HCT116 (cell line): ENCODE data around the gene ALOXE3. TPM values are rescaled to one million over a fixed set of nuclear protein-coding genes. Genes with fewer than 3 reads are reported as not detected.
A peak's percentile ranks its signal among the peaks of the same experiment; 100 is the strongest.

Source experiments
- ATAC-seq: fragments of 200-7000 bp; cut with Tn5 transposase; 2 replicates; pipeline ENCODE4 v1.9.1; 2020; ENCODE audit warnings: mild to moderate bottlenecking, moderate library complexity
- BruUV-seq: library from RNA; stranded (reverse); fragments of 400-500 nt; replicated peaks from 2 replicates; lab custom pipeline; 2021; lab: Mats Ljungman, UMichigan
- CTCF ChIA-PET: fragments of 300-600 bp; sonication (Branson Sonifier 250); formaldehyde crosslinking; loops from one replicate; lab custom pipeline; 2021; ENCODE audit warnings: antibody characterized with exemption; lab: Charles Lee
- POLR2A ChIA-PET: fragments of 300-600, 350-600 bp; sonication (Branson Sonifier 250); formaldehyde crosslinking; loops from one replicate; lab custom pipeline; 2021; ENCODE audit warnings: antibody characterized with exemption; lab: Charles Lee
- RAD21 ChIA-PET, 2 experiments: fragments of 300-600 bp; sonication (Branson Sonifier 250); formaldehyde crosslinking; loops; one replicate each; lab custom pipeline; 2023; ENCODE audit warnings: low total read pairs in 2 of 2; ENCODE audit not compliant: uncharacterized antibody in 2 of 2, unreplicated experiment in 2 of 2, low non-redundant PET in 1 of 2; lab: Charles Lee
- DNase-seq: peaks from one replicate; pipeline ENCODE4 v3.0.0-alpha.2; 2010; ENCODE audit warnings: low read depth, low spot score
- H2AFZ ChIP-seq: fragments of 200-600 bp; shearing (Covaris generic), sonication (generic); 2 replicates; pipeline ENCODE4 v1.6.1; 2017; ENCODE audit warnings: low read depth, mixed run types, mixed read lengths, antibody characterized with exemption, low read length; ENCODE audit not compliant: poor library complexity, severe bottlenecking
- H3K27ac ChIP-seq: 2 replicates; pipeline ENCODE4 v1.5.1; 2012; ENCODE audit warnings: low read depth, low read length
- H3K27me3 ChIP-seq: fragments of 200-600 bp; sonication (generic); 2 replicates; pipeline ENCODE4 v1.6.1; 2016; ENCODE audit warnings: mixed run types, low read length, mixed read lengths; ENCODE audit not compliant: insufficient read depth
- H3K36me3 ChIP-seq, 2 experiments: fragments of 200-500 bp in 1 of 2; fragments of 200-600 bp in 1 of 2; sonication (Bioruptor generic) in 1 of 2; sonication (generic) in 1 of 2; 2 replicates each; pipeline versions ENCODE4 v1.5.1 to v1.6.1; 2014 to 2016; ENCODE audit warnings: low read length in 2 of 2, inconsistent platforms in 1 of 2, mixed read lengths in 1 of 2, mixed run types in 1 of 2; ENCODE audit not compliant: insufficient read depth in 2 of 2, control insufficient read depth in 1 of 2
- H3K4me1 ChIP-seq, 2 experiments: fragments of 200-600 bp in 1 of 2; sonication (generic) in 1 of 2; 2 replicates each; pipeline versions ENCODE4 v1.5.1 to v1.6.1; 2012 to 2017; ENCODE audit warnings: low read length in 2 of 2, inconsistent platforms in 1 of 2, mild to moderate bottlenecking in 1 of 2, mixed read lengths in 1 of 2, mixed run types in 1 of 2, moderate library complexity in 1 of 2; ENCODE audit not compliant: insufficient read depth in 2 of 2, control insufficient read depth in 1 of 2
- H3K4me2 ChIP-seq: fragments of 200-600 bp; sonication (generic); 2 replicates; pipeline ENCODE4 v1.6.1; 2017; ENCODE audit warnings: mixed run types, low read length, mixed read lengths
- H3K4me3 ChIP-seq, 2 experiments: fragments of 200-600 bp in 1 of 2; sonication (generic) in 1 of 2; replicated peaks in 1 of 2; 2 replicates each; pipeline ENCODE4 v1.5.1; 2011 to 2016; ENCODE audit warnings: low read length in 2 of 2, control low read depth in 1 of 2, low read depth in 1 of 2, mild to moderate bottlenecking in 1 of 2, mixed read lengths in 1 of 2, mixed run types in 1 of 2
- H3K79me2 ChIP-seq: fragments of 200-600 bp; sonication (generic); 2 replicates; pipeline ENCODE4 v1.6.1; 2017; ENCODE audit warnings: mild to moderate bottlenecking, mixed run types, low read length, moderate library complexity, mixed read lengths; ENCODE audit not compliant: insufficient read depth
- H3K9ac ChIP-seq: fragments of 200-600 bp; sonication (generic); 2 replicates; pipeline ENCODE4 v1.6.1; 2016; ENCODE audit warnings: low read length, mixed read lengths
- H3K9me2 ChIP-seq: fragments of 200-600 bp; sonication (generic), shearing (Covaris generic); 2 replicates; pipeline ENCODE4 v1.6.1; 2017; ENCODE audit warnings: mixed run types, mild to moderate bottlenecking, moderate library complexity; ENCODE audit not compliant: insufficient read depth
- H3K9me3 ChIP-seq, 2 experiments: fragments of 200-500 bp in 1 of 2; fragments of 200-600 bp in 1 of 2; sonication (Bioruptor generic) in 1 of 2; sonication (generic) in 1 of 2; 2 replicates each; pipeline ENCODE4 v1.6.1; 2014 to 2017; ENCODE audit warnings: low read length in 2 of 2, mixed read lengths in 2 of 2, inconsistent platforms in 1 of 2, low read depth in 1 of 2, mild to moderate bottlenecking in 1 of 2, mixed run types in 1 of 2, moderate library complexity in 1 of 2; ENCODE audit not compliant: control insufficient read depth in 1 of 2, insufficient read depth in 1 of 2
- H4K20me1 ChIP-seq: fragments of 200-600 bp; sonication (generic), shearing (Covaris generic); 2 replicates; pipeline ENCODE4 v1.6.1; 2017; ENCODE audit warnings: mixed run types, mild to moderate bottlenecking, moderate library complexity; ENCODE audit not compliant: insufficient read depth
- EGR1 ChIP-seq: IDR thresholded peaks from 2 replicates; pipeline ENCODE4 v1.6.1; 2012; ENCODE audit warnings: low read depth
- ELF1 ChIP-seq: IDR thresholded peaks from 2 replicates; pipeline ENCODE4 v1.6.1; 2012; ENCODE audit warnings: low read depth, borderline replicate concordance
- EZH2 ChIP-seq: fragments of 200-600 bp; sonication (generic); IDR thresholded peaks from 2 replicates; pipeline ENCODE4 v1.6.1; 2017; ENCODE audit warnings: antibody characterized with exemption, mixed run types
- FOSL1 ChIP-seq: IDR thresholded peaks from 2 replicates; pipeline ENCODE4 v1.6.1; 2012; ENCODE audit warnings: low read depth
- POLR2A ChIP-seq: IDR thresholded peaks from 2 replicates; pipeline ENCODE4 v1.7.0; 2011; ENCODE audit warnings: borderline replicate concordance; ENCODE audit not compliant: insufficient read depth, insufficient read length; ENCODE audit errors: extremely low read depth
- POLR2AphosphoS5 ChIP-seq: IDR thresholded peaks from 2 replicates; pipeline ENCODE4 v1.6.1; 2011; ENCODE audit warnings: mild to moderate bottlenecking, low read depth, low read length, moderate library complexity
- SIN3A ChIP-seq: IDR thresholded peaks from 2 replicates; pipeline ENCODE4 v1.6.1; 2012; ENCODE audit warnings: low read depth
- SRF ChIP-seq: IDR thresholded peaks from 2 replicates; pipeline ENCODE4 v1.6.1; 2012; ENCODE audit warnings: low read depth
- ZFX ChIP-seq: fragments of 450-650 bp; IDR thresholded peaks from 2 replicates; pipeline ENCODE4 v1.6.1; 2017
- intact Hi-C: fragments of 100-400 bp; cut with micrococcal nuclease; formaldehyde crosslinking; loops from 2 replicates; pipeline ENCODE4 v1.10.0; 2022
- total RNA-seq: library from RNA; stranded (reverse); gene quantifications from one replicate; pipeline ENCODE4 v1.2.1, GENCODE V29; 2021; ENCODE audit not compliant: unreplicated experiment
- TF ChIP-seq, protein P1 (sequence below): IDR thresholded peaks from 2 replicates; pipeline ENCODE4 v1.6.1; 2012
- TF ChIP-seq, protein P2 (sequence below), 3 experiments: fragments of 200-600 bp in 1 of 3; sonication (generic) in 1 of 3; IDR thresholded peaks in 2 of 3; conservative IDR thresholded peaks in 1 of 3; 2 replicates each; pipeline ENCODE4 v1.5.1; 2012 to 2017; ENCODE audit warnings: low read depth in 2 of 3, low read length in 2 of 3, antibody characterized with exemption in 1 of 3, borderline replicate concordance in 1 of 3, control low read depth in 1 of 3, mild to moderate bottlenecking in 1 of 3, mixed read lengths in 1 of 3, mixed run types in 1 of 3, moderate library complexity in 1 of 3; ENCODE audit not compliant: insufficient read depth in 1 of 3
- TF ChIP-seq, protein P3 (sequence below): IDR thresholded peaks from 2 replicates; pipeline ENCODE4 v1.6.1; 2011; ENCODE audit warnings: mild to moderate bottlenecking, low read length, moderate library complexity; ENCODE audit not compliant: insufficient replicate concordance; ENCODE audit errors: extremely low read depth

The ALOXE3 gene
- total RNA-seq, 1 experiment from 2014 or later = 3.5 TPM

DNA sequence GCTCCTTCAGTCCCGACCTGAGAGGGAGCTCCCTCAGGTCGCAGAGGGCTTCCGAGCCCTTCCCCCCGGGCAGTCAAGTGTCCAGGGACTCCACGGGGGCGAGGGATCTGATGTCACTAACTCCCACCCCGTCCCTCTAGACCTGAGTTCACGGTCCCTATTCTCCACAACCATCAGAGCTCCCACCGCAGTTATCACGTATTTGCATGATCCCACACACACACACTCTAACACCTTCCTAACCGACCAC, 37.6 kb upstream of the ALOXE3 start:
- Histone ChIP-seq H3K27me3 (no peaks in the 10 kb centered on the region), H3K4me1 (peaks cover 47 to 94% of the 10 kb centered on the region in 2 experiments), H3K27ac (peak overlapping the region; percentile 56), H3K79me2 (peaks cover 60% of the 10 kb centered on the region), H4K20me1 (no peaks in the 10 kb centered on the region), H3K9ac (peak overlapping the region; percentile 99), H3K4me2 (peak overlapping the region; percentile 100), H3K9me2 (no peaks in the 10 kb centered on the region), H3K4me3 (peak overlapping the region; percentile 87 to 95), H3K36me3 (peaks cover 4 to 10% of the 10 kb centered on the region in 2 experiments; a peak in 3 of 4 replicates), H2AFZ (no peak overlapping the region), H3K9me3 (no peaks in the 10 kb centered on the region)
- RAD21 ChIA-PET = no interaction called here
- POLR2A ChIA-PET = interaction anchor here (0.6 to 9.4 kb wide), 6 partner anchors 17 to 92 kb away, joined by 3 to 95 read pairs (median 4); partner anchors contain the start of genes ALOXE3 and CTC1
- TF ChIP-seq ELF1 (no peak), POLR2A (no peak), POLR2AphosphoS5 (no peak), FOSL1 (no peak), SIN3A (no peak), ZFX (no peak), EGR1 (no peak), SRF (no peak), EZH2 (no peak)
- TF ChIP-seq, protein P1, sequence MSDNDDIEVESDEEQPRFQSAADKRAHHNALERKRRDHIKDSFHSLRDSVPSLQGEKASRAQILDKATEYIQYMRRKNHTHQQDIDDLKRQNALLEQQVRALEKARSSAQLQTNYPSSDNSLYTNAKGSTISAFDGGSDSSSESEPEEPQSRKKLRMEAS = no peak
- TF ChIP-seq, protein P2, sequence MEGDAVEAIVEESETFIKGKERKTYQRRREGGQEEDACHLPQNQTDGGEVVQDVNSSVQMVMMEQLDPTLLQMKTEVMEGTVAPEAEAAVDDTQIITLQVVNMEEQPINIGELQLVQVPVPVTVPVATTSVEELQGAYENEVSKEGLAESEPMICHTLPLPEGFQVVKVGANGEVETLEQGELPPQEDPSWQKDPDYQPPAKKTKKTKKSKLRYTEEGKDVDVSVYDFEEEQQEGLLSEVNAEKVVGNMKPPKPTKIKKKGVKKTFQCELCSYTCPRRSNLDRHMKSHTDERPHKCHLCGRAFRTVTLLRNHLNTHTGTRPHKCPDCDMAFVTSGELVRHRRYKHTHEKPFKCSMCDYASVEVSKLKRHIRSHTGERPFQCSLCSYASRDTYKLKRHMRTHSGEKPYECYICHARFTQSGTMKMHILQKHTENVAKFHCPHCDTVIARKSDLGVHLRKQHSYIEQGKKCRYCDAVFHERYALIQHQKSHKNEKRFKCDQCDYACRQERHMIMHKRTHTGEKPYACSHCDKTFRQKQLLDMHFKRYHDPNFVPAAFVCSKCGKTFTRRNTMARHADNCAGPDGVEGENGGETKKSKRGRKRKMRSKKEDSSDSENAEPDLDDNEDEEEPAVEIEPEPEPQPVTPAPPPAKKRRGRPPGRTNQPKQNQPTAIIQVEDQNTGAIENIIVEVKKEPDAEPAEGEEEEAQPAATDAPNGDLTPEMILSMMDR (IDR thresholded peaks at IDR 0.05 in 2 of 3, conservative IDR thresholded peaks at IDR 0.05 in 1 of 3; ENCODE audit: borderline replicate concordance in 1 of 3, insufficient read depth in 1 of 3, low read depth in 2 of 3, low read length in 2 of 3) = no peak
- TF ChIP-seq, protein P3, sequence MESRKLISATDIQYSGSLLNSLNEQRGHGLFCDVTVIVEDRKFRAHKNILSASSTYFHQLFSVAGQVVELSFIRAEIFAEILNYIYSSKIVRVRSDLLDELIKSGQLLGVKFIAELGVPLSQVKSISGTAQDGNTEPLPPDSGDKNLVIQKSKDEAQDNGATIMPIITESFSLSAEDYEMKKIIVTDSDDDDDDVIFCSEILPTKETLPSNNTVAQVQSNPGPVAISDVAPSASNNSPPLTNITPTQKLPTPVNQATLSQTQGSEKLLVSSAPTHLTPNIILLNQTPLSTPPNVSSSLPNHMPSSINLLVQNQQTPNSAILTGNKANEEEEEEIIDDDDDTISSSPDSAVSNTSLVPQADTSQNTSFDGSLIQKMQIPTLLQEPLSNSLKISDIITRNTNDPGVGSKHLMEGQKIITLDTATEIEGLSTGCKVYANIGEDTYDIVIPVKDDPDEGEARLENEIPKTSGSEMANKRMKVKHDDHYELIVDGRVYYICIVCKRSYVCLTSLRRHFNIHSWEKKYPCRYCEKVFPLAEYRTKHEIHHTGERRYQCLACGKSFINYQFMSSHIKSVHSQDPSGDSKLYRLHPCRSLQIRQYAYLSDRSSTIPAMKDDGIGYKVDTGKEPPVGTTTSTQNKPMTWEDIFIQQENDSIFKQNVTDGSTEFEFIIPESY = no peak
- no TSS peak for BruUV-seq
- intact Hi-C loops = loop anchor here (1.0 to 2.0 kb wide), 2 partner anchors 17 to 35 kb away; no protein-coding TSS in a partner anchor
- DNase-seq = no peak
- no peak; the same call in 1 of the 2 replicates for ATAC-seq
- CTCF ChIA-PET = interaction anchor here (1.0 to 1.2 kb wide), 2 partner anchors 17 kb away, joined by 3 to 4 read pairs; no protein-coding TSS in a partner anchor
